HuH-7.5 (cell line): Measurements from ENCODE around the gene BSN.

Experiments
- DNase-seq: peaks from one replicate; pipeline ENCODE4 v3.0.0; 2011; ENCODE audit warnings: low spot score

BSN gene

GRCh38 chr3:49601358-49602048 lies 47.2 kb downstream of the BSN start:
- DNase-seq: no peak

- DNase-seq: no peak
Measured at GRCh38 chr3:49602049-49602554, 47.8 kb downstream of the BSN start.

- DNase-seq: no peak
Measured at GRCh38 chr3:49602877-49603411, 48.7 kb downstream of the BSN start.

- no peak for DNase-seq
Measured at GRCh38 chr3:49606427-49606826, 52.1 kb downstream of the BSN start.

GRCh38 chr3:49607105-49607591 lies 52.9 kb downstream of the BSN start:
- DNase-seq: no peak

GRCh38 chr3:49607796-49608195 lies 53.5 kb downstream of the BSN start:
- DNase-seq: no peak

- no peak for DNase-seq
Measured at GRCh38 chr3:49609314-49609713, 55.0 kb downstream of the BSN start.

GRCh38 chr3:49609815-49610214 lies 55.5 kb downstream of the BSN start:
- DNase-seq: no peak

- no peak for DNase-seq
Measured at GRCh38 chr3:49610666-49611280, 56.5 kb downstream of the BSN start.

GRCh38 chr3:49611291-49611690 lies 57.0 kb downstream of the BSN start:
- DNase-seq: no peak

- DNase-seq: no peak
Measured at GRCh38 chr3:49611719-49612118, 57.4 kb downstream of the BSN start.

GRCh38 chr3:49614936-49615335 lies 60.7 kb downstream of the BSN start:
- DNase-seq: no peak

- no peak for DNase-seq
Measured at GRCh38 chr3:49616061-49616460, 61.8 kb downstream of the BSN start.

- DNase-seq: no peak
Measured at GRCh38 chr3:49616491-49616941, 62.2 kb downstream of the BSN start.

- DNase-seq: no peak
Measured at GRCh38 chr3:49617390-49618013, 63.2 kb downstream of the BSN start.

- no peak for DNase-seq
Measured at GRCh38 chr3:49618412-49618811, 64.1 kb downstream of the BSN start.

GRCh38 chr3:49619649-49620048 lies 65.4 kb downstream of the BSN start:
- no peak for DNase-seq

- no peak for DNase-seq
Measured at GRCh38 chr3:49620728-49621127, 66.5 kb downstream of the BSN start.

- no peak for DNase-seq
Measured at GRCh38 chr3:49623071-49623470, 68.8 kb downstream of the BSN start.

- DNase-seq: no peak
Measured at GRCh38 chr3:49625071-49625470, 70.8 kb downstream of the BSN start.

GRCh38 chr3:49626101-49626581 lies 71.9 kb downstream of the BSN start:
- DNase-seq: no peak

GRCh38 chr3:49626796-49627195 lies 72.5 kb downstream of the BSN start:
- no peak for DNase-seq

- DNase-seq: no peak
Measured at GRCh38 chr3:49627634-49628033, 73.4 kb downstream of the BSN start.
